Panc1 (cell line): ENCODE data around the gene MTUS2. TPM values are rescaled to one million over a fixed set of nuclear protein-coding genes. Genes with fewer than 3 reads are reported as not detected.

Experiments used
- ATAC-seq: fragments of 200-7000 bp; cut with Tn5 transposase; 2 replicates; pipeline ENCODE4 v1.9.1; 2020; ENCODE audit warnings: mild to moderate bottlenecking, moderate library complexity
- BruUV-seq: library from RNA; stranded (reverse); fragments of 400-500 nt; replicated peaks from 2 replicates; lab custom pipeline; 2021; lab: Mats Ljungman, UMichigan
- CTCF ChIA-PET: fragments of 300-600 bp; sonication (Branson Sonifier 250); formaldehyde crosslinking; loops from one replicate; lab custom pipeline; 2022; ENCODE audit warnings: antibody characterized with exemption; lab: Charles Lee
- POLR2A ChIA-PET: fragments of 300-600 bp; sonication (Branson Sonifier 250); formaldehyde crosslinking; loops from one replicate; lab custom pipeline; 2022; ENCODE audit warnings: antibody characterized with exemption; lab: Charles Lee
- DNase-seq: peaks from one replicate; pipeline ENCODE4 v3.0.0-alpha.2; 2010; ENCODE audit warnings: low read depth, low spot score
- H3K27ac ChIP-seq: 2 replicates; pipeline ENCODE4 v1.5.1; 2011; ENCODE audit warnings: mild to moderate bottlenecking, low read length, inconsistent platforms
- H3K27me3 ChIP-seq: fragments of 200-500 bp; sonication (Bioruptor generic); 2 replicates; pipeline ENCODE4 v1.6.0; 2014; ENCODE audit warnings: low read length, inconsistent platforms; ENCODE audit not compliant: control insufficient read depth, insufficient read depth
- H3K36me3 ChIP-seq: fragments of 200-500 bp; sonication (Bioruptor generic); 2 replicates; pipeline ENCODE4 v1.5.1; 2014; ENCODE audit warnings: inconsistent platforms, mild to moderate bottlenecking, low read length, moderate library complexity; ENCODE audit not compliant: control insufficient read depth, insufficient read depth
- H3K4me1 ChIP-seq: 2 replicates; pipeline ENCODE4 v1.5.1; 2011; ENCODE audit warnings: inconsistent platforms, mild to moderate bottlenecking, low read length, moderate library complexity; ENCODE audit not compliant: control insufficient read depth, insufficient read depth
- H3K4me3 ChIP-seq, 2 experiments: 2 replicates each; pipeline ENCODE4 v1.5.1; 2011 to 2012; ENCODE audit warnings: low read depth in 2 of 2, low read length in 2 of 2, mild to moderate bottlenecking in 2 of 2, inconsistent platforms in 1 of 2, moderate library complexity in 1 of 2
- H3K9me3 ChIP-seq: fragments of 200-500 bp; sonication (Bioruptor generic); 2 replicates; pipeline ENCODE4 v1.5.1; 2014; ENCODE audit warnings: low read depth, mild to moderate bottlenecking, inconsistent platforms, low read length, moderate library complexity; ENCODE audit not compliant: control insufficient read depth, insufficient read depth
- CTCF ChIP-seq: fragments of 450-650 bp; IDR thresholded peaks from 2 replicates; pipeline ENCODE4 v1.5.1; 2017; ENCODE audit warnings: mild to moderate bottlenecking
- POLR2AphosphoS5 ChIP-seq: IDR thresholded peaks from 2 replicates; pipeline ENCODE4 v1.6.1; 2012; ENCODE audit warnings: mild to moderate bottlenecking, low read depth, low read length, moderate library complexity
- REST ChIP-seq, 2 experiments: IDR thresholded peaks; 2 replicates each; pipeline ENCODE4 v1.6.1; 2011 to 2012; ENCODE audit warnings: low read depth in 2 of 2, control low read depth in 1 of 2, low read length in 1 of 2, mild to moderate bottlenecking in 1 of 2, moderate library complexity in 1 of 2; ENCODE audit not compliant: insufficient read depth in 1 of 2
- SIN3A ChIP-seq: IDR thresholded peaks from 2 replicates; pipeline ENCODE4 v1.6.1; 2012; ENCODE audit warnings: low read depth, mild to moderate bottlenecking, low read length, moderate library complexity, borderline replicate concordance; ENCODE audit not compliant: insufficient read depth
- TCF7L2 ChIP-seq: IDR thresholded peaks from 2 replicates; pipeline ENCODE4 v1.6.1; 2011; ENCODE audit warnings: mild to moderate bottlenecking, low read depth, low read length, inconsistent platforms
- in situ Hi-C: cut with HindIII; loops from 2 replicates; pipeline ENCODE4 v1.10.0; 2016; ENCODE audit warnings: low sequenced_read_pairs, low pct_unique_long_range_greater_than_20kb
- intact Hi-C: fragments of 100-400 bp; cut with micrococcal nuclease; formaldehyde crosslinking; loops from one replicate; pipeline ENCODE4 v1.10.0; 2022; ENCODE audit not compliant: unreplicated experiment
- total RNA-seq: library from RNA; stranded (reverse); gene quantifications from one replicate; pipeline ENCODE4 v1.2.1, GENCODE V29; 2021; ENCODE audit not compliant: unreplicated experiment

MTUS2 gene
- total RNA-seq, 1 experiment from 2014 or later, result 0.05 TPM

GRCh38 chr13:29287237-29287636 is 467.1 kb downstream of the MTUS2 start:
- ATAC-seq, result no peak
- Histone ChIP-seq H3K27ac (no peak overlapping the region), H3K27me3 (no peaks in the 10 kb centered on the region; the same call in 1 of the 2 replicates), H3K4me3 (no peak overlapping the region), H3K36me3 (no peaks in the 10 kb centered on the region), H3K9me3 (no peaks in the 10 kb centered on the region), H3K4me1 (no peaks in the 10 kb centered on the region)
- intact Hi-C loops (no loop called here), in situ Hi-C loops (no loop called here)
- TF ChIP-seq REST (IDR thresholded peaks at IDR 0.05; ENCODE audit: insufficient read depth in 1 of 2, low read depth in 2 of 2, low read length in 1 of 2), result no peak
- no peak for TF ChIP-seq SIN3A
- no peak for TF ChIP-seq CTCF
- TF ChIP-seq TCF7L2, result no peak
- no peak for TF ChIP-seq POLR2AphosphoS5
- POLR2A ChIA-PET, result no interaction called here
- DNase-seq, result no peak
- CTCF ChIA-PET, result no interaction called here
- BruUV-seq, result no TSS peak

DNA sequence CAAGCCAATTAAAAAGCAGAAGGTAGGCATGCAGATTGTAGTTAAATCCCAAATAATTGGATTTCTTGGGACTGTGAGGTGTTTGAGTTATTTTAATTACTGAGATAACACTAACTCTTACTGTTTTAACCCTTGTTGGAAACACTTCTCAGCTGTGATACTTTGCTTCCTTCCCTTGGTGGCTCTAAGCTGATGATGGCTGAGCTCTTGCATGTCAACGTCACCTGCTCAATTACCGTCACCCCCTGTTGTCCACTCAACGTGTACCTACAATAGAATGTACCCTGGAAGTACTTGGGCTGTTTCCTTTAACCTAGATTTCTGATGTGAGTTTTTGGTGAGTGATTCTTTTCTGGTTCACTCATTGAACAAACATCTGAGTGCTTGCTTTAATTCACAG is 471.9 kb downstream of the MTUS2 start:
- H3K27me3 ChIP-seq, result no peaks in the 10 kb centered on the region
- no peak overlapping the region for H3K27ac ChIP-seq
- DNase-seq (no peak), ATAC-seq (no peak)
- H3K4me3 ChIP-seq, result no peak overlapping the region
- no peaks in the 10 kb centered on the region for H3K9me3 ChIP-seq
- CTCF ChIA-PET, result no interaction called here
- intact Hi-C loops (no loop called here), in situ Hi-C loops (no loop called here)
- TF ChIP-seq CTCF, result no peak
- TF ChIP-seq SIN3A, result no peak
- TF ChIP-seq REST (IDR thresholded peaks at IDR 0.05; ENCODE audit: insufficient read depth in 1 of 2, low read depth in 2 of 2, low read length in 1 of 2), result no peak
- TF ChIP-seq POLR2AphosphoS5, result no peak
- no peak for TF ChIP-seq TCF7L2
- BruUV-seq, result no TSS peak
- POLR2A ChIA-PET, result no interaction called here
- no peaks in the 10 kb centered on the region for H3K4me1 ChIP-seq
- H3K36me3 ChIP-seq, result no peaks in the 10 kb centered on the region
